HEK293T (cell line): Measurements from ENCODE around the gene FBRSL1.

Experiments
- CTCF ChIA-PET: fragments of 350-600 bp; formaldehyde crosslinking; extraction: SDS; loops from one replicate; lab custom pipeline; 2021; ENCODE audit warnings: antibody characterized with exemption, inconsistent platforms; lab: Yijun Ruan, JAX
- POLR2A ChIA-PET: fragments of 350-600 bp; formaldehyde crosslinking; extraction: SDS; loops from one replicate; lab custom pipeline; 2020; ENCODE audit warnings: antibody characterized with exemption, inconsistent platforms; lab: Yijun Ruan, JAX
- DNase-seq: peaks from one replicate; pipeline ENCODE4 v3.0.0; 2012; ENCODE audit warnings: mixed read lengths; ENCODE audit errors: extremely low spot score
- ARNT ChIP-seq: fragments of 450-650 bp; IDR thresholded peaks from 2 replicates; pipeline ENCODE4 v1.6.1; 2017; ENCODE audit warnings: mild to moderate bottlenecking
- BHLHE40 ChIP-seq: fragments of 450-650 bp; IDR thresholded peaks from 2 replicates; pipeline ENCODE4 v1.6.1; 2016; ENCODE audit warnings: mild to moderate bottlenecking, moderate library complexity, borderline replicate concordance
- CTBP1 ChIP-seq: fragments of 450-650 bp; IDR thresholded peaks from 2 replicates; pipeline ENCODE4 v1.6.1; 2016; ENCODE audit warnings: borderline replicate concordance
- ELF4 ChIP-seq: fragments of 450-650 bp; IDR thresholded peaks from 2 replicates; pipeline ENCODE4 v1.6.1; 2017; ENCODE audit warnings: antibody characterized with exemption
- FOXA1 ChIP-seq: fragments of 450-650 bp; IDR thresholded peaks from 2 replicates; pipeline ENCODE4 v1.6.1; 2016; ENCODE audit warnings: mild to moderate bottlenecking
- FOXK2 ChIP-seq: fragments of 450-650 bp; IDR thresholded peaks from 2 replicates; pipeline ENCODE4 v1.6.1; 2016; ENCODE audit warnings: mild to moderate bottlenecking
- FOXM1 ChIP-seq: fragments of 450-650 bp; IDR thresholded peaks from 2 replicates; pipeline ENCODE4 v1.6.1; 2017; ENCODE audit warnings: mild to moderate bottlenecking, borderline replicate concordance
- HDGF ChIP-seq: fragments of 450-650 bp; IDR thresholded peaks from 2 replicates; pipeline ENCODE4 v1.6.1; 2017; ENCODE audit warnings: antibody characterized with exemption, borderline replicate concordance
- L3MBTL2 ChIP-seq: fragments of 450-650 bp; conservative IDR thresholded peaks from 2 replicates; pipeline ENCODE4 v1.6.1; 2016; ENCODE audit warnings: mild to moderate bottlenecking
- LEF1 ChIP-seq: fragments of 450-650 bp; IDR thresholded peaks from 2 replicates; pipeline ENCODE4 v1.6.1; 2017; ENCODE audit warnings: mild to moderate bottlenecking, borderline replicate concordance
- NFRKB ChIP-seq: fragments of 450-650 bp; IDR thresholded peaks from 2 replicates; pipeline ENCODE4 v1.6.1; 2016; ENCODE audit warnings: mild to moderate bottlenecking, moderate library complexity
- SP1 ChIP-seq: fragments of 450-650 bp; IDR thresholded peaks from 2 replicates; pipeline ENCODE4 v1.6.1; 2017
- SUZ12 ChIP-seq: fragments of 450-650 bp; IDR thresholded peaks from 2 replicates; pipeline ENCODE4 v1.6.1; 2016; ENCODE audit warnings: mild to moderate bottlenecking
- TARDBP ChIP-seq: fragments of 450-650 bp; IDR thresholded peaks from 2 replicates; pipeline ENCODE4 v1.6.1; 2016
- ZNF384 ChIP-seq: fragments of 450-650 bp; IDR thresholded peaks from 2 replicates; pipeline ENCODE4 v1.6.1; 2016
- TF ChIP-seq, protein P1 (sequence below): fragments of 450-650 bp; IDR thresholded peaks from 2 replicates; pipeline ENCODE4 v1.6.1; 2016

FBRSL1 gene

DNA sequence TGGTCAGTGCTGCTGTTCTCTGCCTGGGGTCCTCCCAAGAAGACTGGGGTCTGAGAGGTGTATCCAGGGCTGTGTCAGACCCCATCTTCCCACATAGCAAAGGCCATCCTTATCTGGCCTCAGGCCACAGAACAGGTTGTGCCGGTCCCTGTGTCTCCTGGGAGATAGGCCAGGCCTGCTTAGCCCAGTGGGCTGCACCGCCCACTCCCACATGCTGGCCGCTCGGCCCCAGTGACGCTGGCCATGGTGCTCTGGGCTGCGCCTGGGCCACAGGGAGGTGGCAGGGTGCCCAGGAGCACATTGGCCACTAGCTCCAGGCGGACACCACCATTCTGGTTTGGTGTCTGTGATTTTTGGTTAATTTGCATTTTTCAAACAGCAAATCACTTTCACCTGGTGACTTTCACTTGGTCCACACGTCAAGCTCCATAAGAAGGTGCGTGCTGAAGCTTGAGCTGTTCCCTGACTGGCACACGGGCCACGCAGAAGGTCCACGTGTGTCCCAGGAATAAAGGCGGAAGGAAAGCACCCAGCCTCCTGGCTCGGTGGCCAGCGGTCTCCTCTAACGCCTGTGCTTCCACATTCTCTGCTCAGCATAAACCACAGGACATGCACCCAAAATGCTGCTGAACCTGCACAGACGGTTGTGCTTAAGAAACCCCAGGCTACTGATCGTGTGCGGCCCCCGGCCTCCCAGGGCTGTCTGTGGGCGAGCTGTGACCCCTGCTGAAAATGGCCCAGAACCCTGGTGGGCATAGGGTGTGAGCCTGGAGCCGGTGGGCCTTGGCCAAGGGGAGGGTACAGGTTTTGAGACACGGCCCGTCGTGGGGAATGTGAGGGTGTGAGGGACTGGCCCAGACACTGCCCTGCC lies 4.6 kb downstream of the FBRSL1 start:
- POLR2A ChIA-PET = no interaction called here
- CTCF ChIA-PET = no interaction called here
- no peak for DNase-seq
- no peak for TF ChIP-seq FOXK2
- TF ChIP-seq FOXA1 = no peak
- no peak for TF ChIP-seq L3MBTL2
- no peak for TF ChIP-seq BHLHE40
- no peak for TF ChIP-seq LEF1
- TF ChIP-seq HDGF = no peak
- TF ChIP-seq NFRKB = no peak
- no peak for TF ChIP-seq ARNT
- no peak for TF ChIP-seq CTBP1
- no peak for TF ChIP-seq TARDBP
- no peak for TF ChIP-seq SUZ12
- no peak for TF ChIP-seq ZNF384
- TF ChIP-seq ELF4 = no peak
- TF ChIP-seq SP1 = no peak
- TF ChIP-seq, protein P1, sequence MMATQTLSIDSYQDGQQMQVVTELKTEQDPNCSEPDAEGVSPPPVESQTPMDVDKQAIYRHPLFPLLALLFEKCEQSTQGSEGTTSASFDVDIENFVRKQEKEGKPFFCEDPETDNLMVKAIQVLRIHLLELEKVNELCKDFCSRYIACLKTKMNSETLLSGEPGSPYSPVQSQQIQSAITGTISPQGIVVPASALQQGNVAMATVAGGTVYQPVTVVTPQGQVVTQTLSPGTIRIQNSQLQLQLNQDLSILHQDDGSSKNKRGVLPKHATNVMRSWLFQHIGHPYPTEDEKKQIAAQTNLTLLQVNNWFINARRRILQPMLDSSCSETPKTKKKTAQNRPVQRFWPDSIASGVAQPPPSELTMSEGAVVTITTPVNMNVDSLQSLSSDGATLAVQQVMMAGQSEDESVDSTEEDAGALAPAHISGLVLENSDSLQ = no peak
- no peak for TF ChIP-seq FOXM1

DNA sequence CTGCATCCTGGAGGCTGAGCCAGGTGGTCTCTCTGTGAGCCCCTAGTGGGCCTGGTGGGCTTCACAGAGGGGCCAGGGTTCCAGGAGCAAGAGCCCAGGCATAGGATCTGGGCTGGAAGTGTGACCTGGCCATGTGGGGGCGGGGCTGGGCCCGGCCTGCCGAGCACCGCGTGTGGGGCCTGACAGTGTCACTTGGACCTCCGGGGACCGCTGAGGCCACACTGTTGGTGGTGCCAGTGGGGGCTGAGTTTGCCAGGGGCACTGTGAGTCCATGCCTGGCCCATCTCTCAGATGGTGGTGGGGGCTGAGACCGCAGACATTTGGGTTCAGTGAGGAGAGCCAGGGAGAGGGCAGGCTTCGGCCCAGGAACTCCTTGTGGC lies 5.2 kb downstream of the FBRSL1 start:
- TF ChIP-seq HDGF = no peak
- TF ChIP-seq FOXM1 = no peak
- no peak for TF ChIP-seq SUZ12
- no peak for TF ChIP-seq FOXA1
- no peak for TF ChIP-seq BHLHE40
- TF ChIP-seq FOXK2 = no peak
- no peak for TF ChIP-seq L3MBTL2
- TF ChIP-seq, protein P1 = no peak
- no peak for TF ChIP-seq ELF4
- no peak for TF ChIP-seq ZNF384
- TF ChIP-seq ARNT = no peak
- TF ChIP-seq CTBP1 = no peak
- no peak for TF ChIP-seq SP1
- TF ChIP-seq LEF1 = no peak
- TF ChIP-seq NFRKB = no peak
- TF ChIP-seq TARDBP = no peak
- no peak for DNase-seq
- ChIA-PET CTCF (no interaction called here), POLR2A (no interaction called here)

DNA sequence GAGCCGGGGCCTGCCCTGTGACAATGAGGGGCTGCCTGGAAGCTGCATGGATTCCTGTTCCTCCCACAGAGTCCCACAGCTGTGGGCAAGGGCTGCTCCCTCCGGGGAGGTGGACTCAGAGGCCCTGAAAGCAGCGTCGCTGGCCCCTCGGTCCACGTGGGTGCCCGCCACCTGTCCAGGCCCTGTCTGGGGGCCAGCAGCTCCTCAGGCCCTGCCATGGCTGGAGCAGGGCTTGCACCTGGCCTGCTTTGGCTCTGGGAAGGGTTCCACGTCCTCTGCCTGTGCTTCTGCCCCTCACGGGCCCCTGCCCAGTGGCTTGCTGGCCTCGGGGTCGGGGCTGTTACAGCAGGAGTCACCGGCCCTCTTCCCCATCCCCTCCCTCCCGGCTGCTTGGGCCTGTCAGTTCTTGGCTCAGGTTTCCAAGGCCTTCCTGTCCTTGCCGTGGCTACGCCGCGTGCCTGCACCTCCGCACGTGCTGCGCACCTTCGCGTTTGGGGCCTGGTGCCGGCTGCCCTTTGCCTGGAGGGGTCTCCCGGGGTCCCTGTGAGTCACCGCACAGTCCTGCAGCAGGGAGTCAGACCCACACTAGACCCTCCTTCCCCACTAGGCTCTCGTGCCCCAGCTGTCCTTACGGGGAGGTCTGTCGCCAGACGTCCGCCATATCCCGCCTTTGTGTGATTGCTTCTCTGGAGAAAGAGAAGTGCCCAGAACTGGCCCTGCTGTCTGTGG lies 5.8 kb downstream of the FBRSL1 start:
- ChIA-PET CTCF (no interaction called here), POLR2A (no interaction called here)
- TF ChIP-seq FOXK2 = no peak
- no peak for TF ChIP-seq BHLHE40
- no peak for TF ChIP-seq L3MBTL2
- no peak for TF ChIP-seq TARDBP
- TF ChIP-seq ARNT = no peak
- no peak for TF ChIP-seq FOXM1
- no peak for TF ChIP-seq CTBP1
- TF ChIP-seq HDGF = no peak
- no peak for DNase-seq

DNA sequence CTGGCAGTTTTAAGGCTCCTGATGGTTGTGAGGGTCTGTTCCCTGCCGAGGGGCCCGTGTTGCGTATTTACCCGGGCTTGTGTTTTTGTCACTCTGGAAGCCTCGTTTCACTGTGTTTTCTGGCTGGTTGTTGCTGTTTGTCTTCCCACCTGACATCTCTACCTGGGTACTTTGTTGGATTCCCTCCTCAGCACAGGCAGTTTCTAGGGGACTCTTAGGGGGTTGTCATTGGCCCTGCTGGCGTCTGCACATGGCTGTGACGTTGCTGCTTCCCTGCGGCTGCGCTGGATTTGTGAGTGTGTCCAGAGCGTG lies 6.4 kb downstream of the FBRSL1 start:
- ChIA-PET POLR2A (no interaction called here), CTCF (no interaction called here)
- no peak for DNase-seq
- TF ChIP-seq NFRKB = no peak
- TF ChIP-seq TARDBP = no peak
- TF ChIP-seq LEF1 = no peak

DNA sequence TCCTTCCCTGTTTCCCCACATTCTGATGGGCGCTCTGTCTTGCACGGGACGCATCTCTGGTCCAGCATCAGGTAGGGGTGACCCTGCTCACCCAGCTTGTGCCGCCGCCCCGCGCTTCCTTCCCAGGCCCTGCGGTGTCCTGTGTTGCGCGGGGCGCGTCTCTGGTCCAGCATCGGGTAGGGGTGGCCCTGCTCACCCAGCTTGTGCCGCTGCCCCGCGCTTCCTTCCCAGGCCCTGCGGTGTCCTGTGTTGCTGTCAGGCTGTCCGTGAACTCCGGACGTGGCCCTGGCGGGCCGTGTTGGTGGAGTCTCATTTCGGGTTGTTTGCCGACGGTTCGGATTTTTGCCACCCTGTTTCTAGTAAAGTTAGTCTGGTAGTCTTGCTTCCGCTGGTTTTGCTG lies 6.8 kb downstream of the FBRSL1 start:
- no peak for TF ChIP-seq ARNT
- no peak for TF ChIP-seq ZNF384
- no peak for TF ChIP-seq BHLHE40
- no peak for TF ChIP-seq TARDBP
- no peak for TF ChIP-seq FOXM1
- TF ChIP-seq SP1 = no peak
- TF ChIP-seq ELF4 = no peak
- TF ChIP-seq SUZ12 = no peak
- no peak for TF ChIP-seq CTBP1
- no peak for TF ChIP-seq LEF1
- TF ChIP-seq FOXA1 = no peak
- TF ChIP-seq HDGF = no peak
- TF ChIP-seq L3MBTL2 = no peak
- TF ChIP-seq, protein P1 = no peak
- no peak for TF ChIP-seq FOXK2
- ChIA-PET CTCF (no interaction called here), POLR2A (no interaction called here)
- DNase-seq = no peak
